ENCODE data around the gene RASSF9. TPM values are rescaled to one million over a fixed set of nuclear protein-coding genes. Genes with fewer than 3 reads are reported as not detected.

The RASSF9 gene
- total RNA-seq = 9.1 TPM
- long read RNA-seq, full-length matches to known transcripts = 3 of 4 reads
- long read RNA-seq, partial matches to known transcripts = 0 of 4 reads
- long read RNA-seq, other reads (novel, unspliced or antisense) = 1 of 4 reads

GRCh38 chr12:85836197-85837090 is at the start of gene RASSF9:
TSS of gene RASSF9 (minus strand) at chr12:85836409. CDS start at chr12:85836201, 208 bp downstream.
- intact Hi-C loops (cut with DNase I) = loop anchor here (10.0 kb wide), 1 partner anchor 122 kb away; no protein-coding TSS in a partner anchor

GRCh38 chr12:85883763-85884162 is 47.6 kb upstream of the RASSF9 start:
- intact Hi-C loops (cut with DNase I) = no loop called here
- no peak for DNase-seq (ENCODE audit: low spot score)

More at GRCh38 chr12:85836197-85837090, at the start of gene RASSF9:
- DNase-seq (ENCODE audit: low spot score) = no peak

GRCh38 chr12:85877459-85877858 is 41.2 kb upstream of the RASSF9 start:
- intact Hi-C loops (cut with DNase I) = no loop called here
- DNase-seq (ENCODE audit: low spot score) = no peak

- no peak for DNase-seq (ENCODE audit: low spot score)
- intact Hi-C loops (cut with DNase I) = no loop called here
Observed at GRCh38 chr12:85874031-85874461, 37.8 kb upstream of the RASSF9 start, which contains the start of gene NTS. TSS of gene NTS (plus strand) at chr12:85874295. CDS start at chr12:85874404, 109 bp downstream.

GRCh38 chr12:85872497-85873091 is 36.4 kb upstream of the RASSF9 start:
- intact Hi-C loops (cut with DNase I) = loop anchor here (2.0 kb wide), 1 partner anchor 404 kb away; no protein-coding TSS in a partner anchor
- no peak for DNase-seq (ENCODE audit: low spot score)

GRCh38 chr12:85866986-85867776 is 31.0 kb upstream of the RASSF9 start:
- intact Hi-C loops (cut with DNase I) = loop anchor here (2.0 to 10.0 kb wide), 2 partner anchors 152 to 292 kb away; no protein-coding TSS in a partner anchor
- DNase-seq (ENCODE audit: low spot score) = no peak

- no peak for DNase-seq (ENCODE audit: low spot score)
- intact Hi-C loops (cut with DNase I) = loop anchor here (2.0 to 10.0 kb wide), 2 partner anchors 151 to 291 kb away; no protein-coding TSS in a partner anchor
Observed at GRCh38 chr12:85865890-85866289, 29.7 kb upstream of the RASSF9 start.

GRCh38 chr12:85856966-85857365 is 20.8 kb upstream of the RASSF9 start:
- intact Hi-C loops (cut with DNase I) = no loop called here
- no peak for DNase-seq (ENCODE audit: low spot score)

- DNase-seq (ENCODE audit: low spot score) = no peak
- intact Hi-C loops (cut with DNase I) = no loop called here
Observed at GRCh38 chr12:85855305-85855704, 19.1 kb upstream of the RASSF9 start.

GRCh38 chr12:85849344-85849743 is 13.1 kb upstream of the RASSF9 start:
- intact Hi-C loops (cut with DNase I) = no loop called here
- DNase-seq (ENCODE audit: low spot score) = no peak

GRCh38 chr12:85843606-85844310 is 7.5 kb upstream of the RASSF9 start:
- intact Hi-C loops (cut with DNase I) = no loop called here
- no peak for DNase-seq (ENCODE audit: low spot score)

GRCh38 chr12:85835426-85836196 is 598 bp downstream of the RASSF9 start:
- DNase-seq (ENCODE audit: low spot score) = no peak
- intact Hi-C loops (cut with DNase I) = loop anchor here (10.0 kb wide), 1 partner anchor 121 kb away; no protein-coding TSS in a partner anchor

GRCh38 chr12:85834378-85834777 is 1.8 kb downstream of the RASSF9 start:
- DNase-seq (ENCODE audit: low spot score) = no peak
- intact Hi-C loops (cut with DNase I) = loop anchor here (10.0 kb wide), 1 partner anchor 120 kb away; no protein-coding TSS in a partner anchor

GRCh38 chr12:85833579-85833978 is 2.6 kb downstream of the RASSF9 start:
- intact Hi-C loops (cut with DNase I) = loop anchor here (10.0 kb wide), 1 partner anchor 119 kb away; no protein-coding TSS in a partner anchor
- no peak for DNase-seq (ENCODE audit: low spot score)

GRCh38 chr12:85831327-85831990 is 4.8 kb downstream of the RASSF9 start:
- intact Hi-C loops (cut with DNase I) = loop anchor here (10.0 kb wide), 1 partner anchor 117 kb away; no protein-coding TSS in a partner anchor
- DNase-seq (ENCODE audit: low spot score) = no peak

- intact Hi-C loops (cut with DNase I) = no loop called here
- DNase-seq (ENCODE audit: low spot score) = no peak
Observed at GRCh38 chr12:85829391-85829790, 6.8 kb downstream of the RASSF9 start.

- DNase-seq (ENCODE audit: low spot score) = no peak
- intact Hi-C loops (cut with DNase I) = no loop called here
Observed at GRCh38 chr12:85828576-85828975, 7.6 kb downstream of the RASSF9 start.
